Myocyte (in vitro differentiated cells): ENCODE measurements around the gene TNN. TPM values are rescaled to one million over a fixed set of nuclear protein-coding genes. Genes with fewer than 3 reads are reported as not detected.
"Not testable (repeated sequence)": the region's sequence is repeated elsewhere in the genome, so short reads cannot be mapped to it uniquely, and the experiment has no call there.

Source experiments
- DNase-seq: peaks from one replicate; pipeline ENCODE4 v3.0.0-alpha.2; 2012; ENCODE audit warnings: low read depth
- total RNA-seq: library from RNA; depleted of rRNA; stranded (reverse); fragments of >200 nt; gene quantifications from 2 replicates; pipeline ENCODE4 v1.2.3, GENCODE V29; 2014

The TNN gene
- total RNA-seq, 1 donor from 2014 or later: not detected

- DNase-seq: not testable (repeated sequence)
Observed at GRCh38 chr1:175106536-175106935, 38.9 kb downstream of the TNN start.

GRCh38 chr1:175108331-175108820, 40.7 kb downstream of the TNN start:
- DNase-seq: not testable (repeated sequence)

DNA sequence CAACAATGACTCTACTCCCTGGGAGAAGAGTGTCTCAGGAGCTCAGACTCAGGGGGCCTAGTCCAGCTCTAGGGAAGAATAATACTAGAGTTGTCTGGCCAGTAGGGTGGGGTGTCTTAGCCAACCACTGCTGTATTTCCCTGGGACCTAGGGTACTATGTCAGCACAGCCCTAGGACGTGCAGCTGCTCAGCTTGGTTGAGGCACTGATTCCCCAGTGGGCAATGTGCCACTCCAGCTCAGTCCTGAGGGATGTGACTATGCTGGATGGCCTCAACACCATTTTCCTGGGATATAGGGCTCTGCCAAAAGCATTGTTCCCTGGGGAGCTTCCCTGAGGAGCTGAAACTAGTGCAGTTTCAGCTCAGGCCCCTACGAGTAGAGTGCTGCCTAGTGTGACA, 47.4 kb downstream of the TNN start:
- no peak for DNase-seq

DNA sequence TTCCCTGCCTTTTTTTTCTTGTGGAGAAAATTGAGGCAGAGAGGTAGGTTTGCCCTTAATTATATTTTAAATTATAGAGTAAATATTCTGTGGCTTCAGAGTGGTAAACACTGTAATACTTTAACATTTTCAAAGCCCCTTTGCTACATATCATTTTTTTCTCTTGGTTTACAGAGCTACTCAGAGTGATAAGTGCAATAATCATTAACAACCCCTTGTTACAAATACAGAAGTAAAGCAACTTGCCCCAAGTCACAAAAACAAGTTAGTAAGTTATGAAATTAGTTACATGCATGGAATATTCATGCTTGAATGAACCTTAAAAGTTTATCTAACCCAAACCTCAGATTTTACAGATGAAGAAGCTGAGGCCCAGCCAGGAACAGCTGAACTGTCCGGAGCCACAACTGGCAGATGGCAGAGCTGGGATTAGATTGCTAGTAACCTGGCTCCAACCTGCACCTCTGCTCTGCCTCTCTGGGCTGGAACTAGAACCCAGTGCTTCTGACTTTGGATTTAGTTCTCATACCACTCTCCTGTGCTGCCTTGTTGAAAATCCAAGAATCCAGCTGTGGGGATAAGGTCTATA, 48.7 kb downstream of the TNN start:
- DNase-seq: no peak

DNA sequence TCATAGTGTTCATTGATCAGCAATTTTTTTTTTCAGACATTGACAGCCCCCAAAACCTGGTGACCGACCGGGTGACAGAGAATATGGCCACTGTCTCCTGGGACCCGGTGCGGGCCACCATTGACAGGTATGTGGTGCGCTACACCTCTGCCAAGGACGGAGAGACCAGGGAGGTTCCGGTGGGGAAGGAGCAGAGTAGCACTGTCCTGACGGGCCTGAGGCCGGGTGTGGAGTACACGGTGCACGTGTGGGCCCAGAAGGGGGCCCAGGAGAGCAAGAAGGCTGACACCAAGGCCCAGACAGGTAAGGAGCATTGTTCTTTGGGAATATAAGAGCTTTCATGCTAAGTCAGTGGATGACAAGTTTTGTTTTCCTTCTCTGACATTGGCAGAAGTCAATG, 49.3 kb downstream of the TNN start:
- no peak for DNase-seq

GRCh38 chr1:175118375-175119367, 51.0 kb downstream of the TNN start:
- DNase-seq: no peak

DNA sequence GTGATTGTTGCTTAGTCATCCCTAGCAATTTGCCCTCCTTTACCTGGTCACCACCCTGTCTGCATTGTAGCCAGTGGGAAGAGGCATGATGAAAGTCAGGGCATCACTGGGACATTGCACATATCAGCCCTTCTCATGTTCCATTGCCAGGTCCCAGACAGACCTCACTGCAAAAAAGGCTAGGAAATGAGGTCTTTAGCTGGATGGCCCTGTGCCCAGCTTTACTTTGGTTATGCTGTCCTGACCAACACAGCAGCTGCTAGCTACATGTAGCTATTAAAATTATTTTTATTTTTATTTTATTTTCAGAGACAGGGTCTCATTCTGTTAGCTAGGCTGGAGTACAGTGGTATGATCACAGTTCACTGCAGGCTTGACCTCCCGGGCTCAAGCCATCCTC, 52.9 kb downstream of the TNN start:
- DNase-seq: no peak

DNA sequence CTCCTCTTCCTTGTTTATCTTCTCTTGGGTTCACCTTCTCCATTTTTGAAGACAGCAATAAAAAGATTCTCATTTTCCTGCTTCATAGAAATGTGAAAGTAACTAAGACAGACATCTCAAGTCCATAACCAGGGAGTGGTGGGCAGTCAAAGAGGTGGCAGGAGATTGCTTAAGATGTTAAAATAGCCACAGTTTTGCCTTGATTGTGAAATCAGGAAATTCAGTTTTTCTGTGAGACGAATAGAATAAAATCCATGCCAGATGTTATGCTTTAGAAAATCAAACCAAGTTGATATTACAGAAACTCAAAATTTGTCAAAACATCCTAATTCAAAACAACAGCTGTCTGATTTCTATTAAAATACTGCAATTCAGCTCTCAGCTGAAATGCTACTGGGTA, 57.2 kb downstream of the TNN start:
- no peak for DNase-seq

DNA sequence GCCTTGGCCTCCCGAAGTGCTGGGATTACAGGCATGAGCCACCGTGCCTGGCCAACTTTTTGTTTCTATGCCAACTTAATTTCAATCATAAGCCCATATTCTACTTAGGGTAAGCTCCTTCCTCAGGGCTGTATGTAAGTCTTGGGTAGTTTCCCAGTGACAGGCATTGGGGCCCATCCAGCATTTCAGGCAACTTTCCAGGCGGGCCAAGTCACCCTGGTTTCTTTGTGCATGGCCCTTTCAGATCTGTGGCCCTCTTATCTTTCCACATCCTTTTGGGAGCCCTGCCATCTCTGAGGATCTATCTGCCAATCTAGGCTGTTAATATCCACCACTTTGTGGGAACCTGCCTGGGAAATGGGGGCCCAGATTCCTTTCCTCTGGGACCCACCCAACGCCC, 58.7 kb downstream of the TNN start:
- no peak for DNase-seq

DNA sequence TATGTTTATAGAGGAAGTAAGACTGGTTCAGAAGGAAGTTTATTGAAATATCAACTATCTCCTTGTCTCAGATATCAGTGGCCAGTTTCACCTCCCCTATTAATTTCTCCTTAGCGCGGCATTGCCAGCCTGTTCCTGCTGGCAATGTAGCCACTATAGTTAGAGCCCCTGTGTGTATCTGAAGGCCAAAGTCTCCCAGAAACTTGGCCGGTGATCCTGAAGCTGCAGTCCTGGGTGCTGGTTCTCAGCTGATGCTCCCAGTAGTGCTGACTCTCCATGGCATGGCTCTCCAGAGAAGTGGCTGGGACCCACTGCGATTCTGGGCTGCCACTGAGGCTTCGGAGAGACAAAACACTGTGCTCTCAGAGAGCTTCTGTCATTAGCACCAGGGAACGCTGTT, 59.9 kb downstream of the TNN start:
- no peak for DNase-seq

DNA sequence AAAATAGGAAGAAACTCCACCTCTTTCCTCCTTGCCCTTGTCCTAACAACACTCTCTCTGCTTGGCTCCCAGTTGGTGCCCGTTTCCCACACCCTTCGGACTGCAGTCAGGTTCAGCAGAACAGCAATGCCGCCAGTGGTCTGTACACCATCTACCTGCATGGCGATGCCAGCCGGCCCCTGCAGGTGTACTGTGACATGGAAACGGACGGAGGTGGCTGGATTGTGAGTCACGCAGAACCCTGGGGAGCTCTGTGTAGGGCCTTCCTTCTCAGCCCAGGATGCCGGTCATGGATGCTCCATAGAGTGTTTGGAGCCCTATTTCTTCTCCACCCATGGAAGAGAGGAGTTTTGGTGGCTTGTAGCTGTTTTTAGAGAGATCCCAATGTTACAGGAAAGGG, 60.9 kb downstream of the TNN start:
- no peak for DNase-seq

- DNase-seq: no peak
Observed at GRCh38 chr1:175129182-175129581, 61.5 kb downstream of the TNN start.

GRCh38 chr1:175129644-175129996, 62.0 kb downstream of the TNN start:
- no peak for DNase-seq

DNA sequence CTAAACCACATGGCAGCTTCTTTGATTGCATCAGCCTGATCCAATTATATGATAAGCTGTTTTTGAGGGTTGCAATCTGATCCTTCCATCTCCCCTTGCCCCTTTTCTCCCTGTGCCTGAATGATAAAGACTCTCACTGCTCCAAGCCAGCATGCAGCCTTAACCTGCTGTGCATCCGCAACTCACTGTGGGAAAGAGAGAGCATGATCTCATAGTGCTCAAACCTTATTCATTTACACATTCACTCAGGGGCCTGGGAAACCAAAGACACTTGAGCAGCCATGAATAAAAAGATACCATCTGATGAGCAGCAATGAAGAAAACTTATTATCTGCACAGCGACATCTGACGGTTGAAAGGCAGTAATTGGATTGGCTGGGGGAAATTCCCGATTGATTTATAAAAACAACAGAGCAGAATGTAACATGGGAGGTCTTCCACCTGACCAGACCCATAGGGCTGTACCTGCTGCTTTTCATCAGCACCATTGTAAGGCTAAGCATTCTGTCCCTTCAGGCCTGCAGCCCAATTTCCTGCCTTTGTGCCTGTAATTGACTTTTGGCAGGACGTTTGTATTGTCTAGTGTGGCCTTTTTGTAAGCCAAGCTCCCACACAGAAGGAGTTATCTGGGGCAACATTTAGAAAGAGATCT, 62.5 kb downstream of the TNN start:
- no peak for DNase-seq

GRCh38 chr1:175130649-175131045, 63.0 kb downstream of the TNN start:
- no peak for DNase-seq

DNA sequence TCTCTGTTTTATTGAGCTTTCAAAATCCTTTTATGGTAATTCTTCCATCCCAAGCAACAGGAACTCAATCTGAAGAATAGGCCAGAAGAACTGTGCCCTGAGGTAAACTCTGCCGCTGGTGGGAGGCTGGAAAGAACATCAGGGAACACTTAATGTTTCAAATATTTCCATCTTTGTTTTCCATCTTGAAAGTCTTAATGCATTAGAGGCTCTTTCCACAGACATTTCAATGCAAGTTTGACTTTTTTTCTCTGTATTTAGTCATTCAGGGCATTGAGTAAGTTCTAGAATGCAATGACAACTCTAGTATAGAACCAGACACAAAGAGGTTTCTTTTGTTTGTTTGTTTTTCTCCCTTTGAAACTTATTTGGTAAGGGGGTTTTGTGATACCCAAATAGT, 63.5 kb downstream of the TNN start:
- DNase-seq: no peak

DNA sequence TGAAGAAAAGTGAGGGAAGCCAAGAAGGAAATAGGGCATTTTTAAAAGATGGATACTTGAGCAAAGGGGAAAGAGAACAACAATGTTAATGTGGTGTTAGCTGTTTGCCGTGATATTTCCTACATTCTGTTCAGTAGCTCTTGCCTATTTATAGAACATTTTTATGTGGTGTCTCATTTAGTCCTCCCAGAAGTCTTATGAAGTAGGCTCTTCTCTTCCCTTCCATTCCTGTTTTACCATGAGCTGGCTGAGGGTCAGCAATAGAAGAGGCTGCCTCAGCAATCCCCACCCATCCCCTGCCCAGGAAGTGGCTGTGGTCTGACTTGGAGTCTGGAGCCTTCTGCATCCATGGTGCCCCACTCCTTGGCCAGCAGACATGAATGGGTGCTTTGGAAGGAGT, 64.8 kb downstream of the TNN start:
- DNase-seq: no peak

DNA sequence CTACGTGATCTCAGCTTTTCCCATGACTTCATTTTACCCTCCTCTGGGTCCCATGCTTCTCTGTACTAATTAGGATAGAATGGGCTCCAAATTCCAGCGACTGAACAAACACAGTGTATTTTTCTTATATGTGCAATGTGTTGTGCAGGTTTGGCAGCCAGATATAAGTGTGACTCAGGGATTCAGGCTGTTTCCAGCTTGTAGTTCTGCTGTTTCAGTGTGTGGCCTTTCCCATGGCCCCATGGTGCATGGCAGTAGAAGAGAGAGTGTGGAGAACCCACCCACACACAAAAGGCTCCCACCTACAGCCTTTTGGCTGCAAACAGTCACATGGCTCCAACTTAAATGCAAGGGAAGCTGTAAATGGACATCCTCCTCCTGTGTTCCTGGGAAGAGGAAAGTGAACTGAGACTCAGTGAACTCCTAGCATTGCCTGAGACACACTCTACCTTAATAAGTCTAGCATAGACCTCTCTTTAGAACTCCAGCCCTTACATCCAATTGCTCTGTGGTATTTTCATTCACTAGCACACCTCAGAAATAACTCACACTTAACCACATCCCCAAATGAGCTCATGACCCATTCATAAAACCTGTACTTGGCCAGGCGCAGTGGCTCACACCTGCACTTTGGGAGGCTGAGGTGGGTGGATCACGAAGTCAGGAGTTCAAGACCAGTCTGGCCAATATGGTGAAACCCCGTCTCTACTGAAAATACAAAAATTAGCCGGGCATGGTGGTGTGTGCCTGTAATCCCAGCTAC, 66.2 kb downstream of the TNN start:
- no peak for DNase-seq

DNA sequence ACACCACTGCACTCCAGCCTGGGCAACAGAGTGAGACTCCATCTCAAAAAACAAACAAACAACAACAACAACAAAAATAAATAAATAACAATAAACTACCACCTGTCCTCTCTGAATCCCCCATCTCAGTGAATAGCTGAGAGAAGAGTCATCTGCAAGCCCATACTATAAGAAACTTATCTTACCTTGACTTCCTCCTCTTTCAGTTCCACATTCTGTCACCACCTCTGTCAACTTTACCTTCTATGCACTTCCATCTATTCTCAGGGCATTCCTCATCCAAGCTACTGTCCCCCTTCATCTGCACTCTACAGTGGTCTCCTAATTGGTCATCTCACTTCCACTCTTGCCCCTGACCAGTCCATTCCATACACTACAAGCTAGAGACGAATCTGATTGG, 66.9 kb downstream of the TNN start:
- DNase-seq: no peak

DNA sequence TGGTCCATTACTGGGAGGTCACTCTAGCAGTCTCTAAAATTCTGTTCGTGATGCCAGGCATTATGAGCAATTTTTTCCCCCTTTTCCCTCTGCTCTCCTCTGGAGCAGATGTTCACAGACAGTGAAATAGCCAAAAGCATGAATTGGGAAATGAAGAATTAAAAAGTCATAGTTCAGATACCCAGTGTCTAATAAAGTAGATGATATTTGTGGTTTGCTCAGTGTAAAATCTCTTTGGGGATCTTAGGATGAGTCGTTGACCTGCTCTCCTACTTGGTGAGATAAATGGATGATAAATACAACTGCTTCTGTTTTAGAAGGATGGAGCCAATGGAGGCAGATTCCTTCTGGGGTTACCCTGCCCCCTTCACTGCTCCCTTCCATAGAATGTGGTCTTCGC, 68.6 kb downstream of the TNN start:
- DNase-seq: no peak

DNA sequence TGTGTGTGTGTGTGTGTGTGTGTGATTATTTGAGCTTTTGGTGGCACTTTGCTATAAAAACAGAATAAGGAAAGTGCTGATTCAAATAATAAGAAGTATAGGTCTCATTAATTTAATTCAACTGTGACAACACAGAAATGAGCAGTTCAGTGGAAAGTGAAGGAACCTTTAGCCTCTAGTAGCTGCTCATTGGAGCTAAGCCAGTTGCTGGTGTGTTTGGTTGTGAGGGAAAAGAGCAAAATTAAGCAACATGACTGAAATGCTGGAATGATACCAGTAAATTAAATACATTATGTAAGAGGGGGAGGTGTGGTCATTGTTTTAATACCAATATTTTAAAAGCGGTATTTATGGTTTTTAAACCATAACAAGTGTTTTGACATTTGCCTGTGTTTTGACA, 69.7 kb downstream of the TNN start:
- DNase-seq: no peak
